SK-N-SH (cell line): ENCODE measurements around the gene ZNF71.

Experiments
- CTCF ChIP-seq: fragments of 200-600 bp; sonication (generic); IDR thresholded peaks from 2 replicates; pipeline ENCODE4 v1.6.1; 2017; ENCODE audit warnings: antibody characterized with exemption, mild to moderate bottlenecking, moderate library complexity
- EP300 ChIP-seq, 2 experiments: IDR thresholded peaks; 2 replicates each; pipeline versions ENCODE4 v1.4.0 to v1.6.1; 2012; ENCODE audit warnings: borderline replicate concordance in 1 of 2, low read depth in 1 of 2, low read length in 1 of 2
- MXI1 ChIP-seq: IDR thresholded peaks from 2 replicates; pipeline ENCODE4 v1.6.1; 2012; ENCODE audit warnings: mild to moderate bottlenecking, low read depth, low read length, improper control_type of control experiment
- NFIC ChIP-seq: IDR thresholded peaks from 2 replicates; pipeline ENCODE4 v1.4.0; 2012; ENCODE audit warnings: borderline replicate concordance
- RAD21 ChIP-seq: IDR thresholded peaks from 2 replicates; pipeline ENCODE4 v1.6.1; 2012; ENCODE audit warnings: mild to moderate bottlenecking, low read length
- SIN3A ChIP-seq: IDR thresholded peaks from 2 replicates; pipeline ENCODE4 v1.6.1; 2012; ENCODE audit warnings: low read depth, mild to moderate bottlenecking, low read length, moderate library complexity, borderline replicate concordance
- SMC3 ChIP-seq: IDR thresholded peaks from 2 replicates; pipeline ENCODE4 v1.6.1; 2012; ENCODE audit warnings: low read depth, low read length, improper control_type of control experiment
- ZBTB33 ChIP-seq: IDR thresholded peaks from 2 replicates; pipeline ENCODE4 v1.4.0; 2012; ENCODE audit warnings: low read depth, borderline replicate concordance

GRCh38 chr19:56594446-56594782 lies 688 bp upstream of the ZNF71 start:
- TF ChIP-seq NFIC (no peak), CTCF (no peak), RAD21 (no peak), SIN3A (no peak), SMC3 (no peak), MXI1 (no peak), ZBTB33 (no peak), EP300 (IDR thresholded peaks at IDR 0.05; ENCODE audit: borderline replicate concordance in 1 of 2, low read depth in 1 of 2, low read length in 1 of 2) (no peak)
